A549 (cell line): Measurements from ENCODE around the gene ARPP21. TPM values are rescaled to one million over a fixed set of nuclear protein-coding genes. Genes with fewer than 3 reads are reported as not detected.

Source experiments
- ATAC-seq, 2 experiments: fragments of 200-7000 bp in 1 of 2; fragments of >200 bp in 1 of 2; cut with Nextera tagmentation in 1 of 2; cut with Tn5 transposase in 1 of 2; 3 replicates each; pipeline versions ENCODE4 v1.8.0 to v1.9.1; 2018 to 2020; ENCODE audit warnings: mild to moderate bottlenecking in 1 of 2, moderate library complexity in 1 of 2
- CTCF ChIA-PET: fragments of 300-600 bp; sonication (Branson Sonifier 250); formaldehyde crosslinking; extraction: SDS; loops from one replicate; lab custom pipeline; 2021; ENCODE audit warnings: antibody characterized with exemption, inconsistent platforms; lab: Yijun Ruan, JAX
- POLR2A ChIA-PET: fragments of 350-600 bp; formaldehyde crosslinking; extraction: SDS; loops from one replicate; lab custom pipeline; 2021; ENCODE audit warnings: antibody characterized with exemption, inconsistent platforms; lab: Yijun Ruan, JAX
- DNase-seq, 2 experiments: peaks; one replicate each; pipeline versions ENCODE4 v3.0.0 to v3.0.0-alpha.2; 2011 to 2016; ENCODE audit warnings: low read depth in 1 of 2, low spot score in 1 of 2
- FAIRE-seq: peaks from 2 replicates; lab custom pipeline; 2011; peaks lifted over from hg19 to GRCh38; lab: Jason Lieb, UNC
- H3K27ac ChIP-seq, 2 experiments: fragments of >200 bp; sonication (Bioruptor Twin); formaldehyde crosslinking; 3 replicates each; pipeline ENCODE4 v1.5.1; 2016 to 2017
- H3K4me1 ChIP-seq: fragments of >200 bp; sonication (Bioruptor Twin); formaldehyde crosslinking; 3 replicates; pipeline ENCODE4 v1.6.1; 2016
- H3K4me2 ChIP-seq: fragments of >200 bp; sonication (Bioruptor Twin); formaldehyde crosslinking; 3 replicates; pipeline ENCODE4 v1.6.1; 2016
- H3K4me3 ChIP-seq: fragments of >200 bp; sonication (Bioruptor Twin); formaldehyde crosslinking; 3 replicates; pipeline ENCODE4 v1.5.1; 2016
- H3K9me3 ChIP-seq: fragments of >200 bp; sonication (Bioruptor Twin); formaldehyde crosslinking; 3 replicates; pipeline ENCODE4 v1.6.1; 2016
- BHLHE40 ChIP-seq: IDR thresholded peaks from 2 replicates; pipeline ENCODE4 v1.6.1; 2012; ENCODE audit warnings: low read depth, low read length, inconsistent platforms
- CEBPB ChIP-seq, 2 experiments: fragments of >200 bp in 1 of 2; sonication (Bioruptor Twin) in 1 of 2; formaldehyde crosslinking in 1 of 2; IDR thresholded peaks; 2 replicates each; pipeline ENCODE4 v1.6.1; 2012 to 2016
- CHD4 ChIP-seq: fragments of 200-600 bp; sonication (generic); IDR thresholded peaks from 2 replicates; pipeline ENCODE4 v1.6.1; 2016; ENCODE audit warnings: antibody characterized with exemption, mild to moderate bottlenecking, borderline replicate concordance
- EP300 ChIP-seq, 2 experiments: fragments of >200 bp; sonication (Bioruptor Twin); formaldehyde crosslinking; IDR thresholded peaks; 2 replicates in 1 of 2; 3 replicates in 1 of 2; pipeline ENCODE4 v1.6.1; 2016 to 2017
- FOSB ChIP-seq: fragments of 250-450 bp; sonication (Bioruptor Pico); IDR thresholded peaks from 2 replicates; pipeline ENCODE4 v1.5.0; 2020; ENCODE audit warnings: mild to moderate bottlenecking, moderate library complexity
- FOSL2 ChIP-seq, 2 experiments: fragments of 450-650 bp in 1 of 2; fragments of >200 bp in 1 of 2; sonication (Bioruptor Twin) in 1 of 2; formaldehyde crosslinking; IDR thresholded peaks; 2 replicates each; pipeline versions ENCODE4 v1.5.0 to v1.6.1; 2016 to 2020; ENCODE audit warnings: mild to moderate bottlenecking in 1 of 2, moderate library complexity in 1 of 2
- FOXS1 ChIP-seq: fragments of 250-450 bp; sonication (Bioruptor Pico); IDR thresholded peaks from 2 replicates; pipeline ENCODE4 v1.5.0; 2020; ENCODE audit warnings: mild to moderate bottlenecking, moderate library complexity
- GATA3 ChIP-seq: IDR thresholded peaks from 2 replicates; pipeline ENCODE4 v1.6.1; 2012; ENCODE audit warnings: borderline replicate concordance
- HEYL ChIP-seq: fragments of 250-450 bp; sonication (Bioruptor Pico); IDR thresholded peaks from 2 replicates; pipeline ENCODE4 v1.8.0; 2021; ENCODE audit warnings: mild to moderate bottlenecking, moderate library complexity
- HOXA7 ChIP-seq: fragments of 250-450 bp; sonication (Bioruptor Pico); IDR thresholded peaks from 2 replicates; pipeline ENCODE4 v1.5.0; 2020; ENCODE audit warnings: mild to moderate bottlenecking, moderate library complexity
- HOXB13 ChIP-seq: fragments of 250-450 bp; sonication (Bioruptor Pico); IDR thresholded peaks from 2 replicates; pipeline ENCODE4 v1.5.0; 2020; ENCODE audit warnings: low read depth, mild to moderate bottlenecking, moderate library complexity
- JUN ChIP-seq, 2 experiments: fragments of >200 bp; sonication (Bioruptor Twin); formaldehyde crosslinking; IDR thresholded peaks; 2 replicates in 1 of 2; 3 replicates in 1 of 2; pipeline ENCODE4 v1.6.1; 2016 to 2017
- JUNB ChIP-seq: fragments of >200 bp; sonication (Bioruptor Twin); formaldehyde crosslinking; IDR thresholded peaks from 2 replicates; pipeline ENCODE4 v1.6.1; 2016
- KDM5A ChIP-seq: fragments of 200-600 bp; sonication (generic); IDR thresholded peaks from 2 replicates; pipeline ENCODE4 v1.6.1; 2016; ENCODE audit warnings: antibody characterized with exemption, mild to moderate bottlenecking
- MAFK ChIP-seq: fragments of 450-650 bp; IDR thresholded peaks from 2 replicates; pipeline ENCODE4 v1.6.1; 2014; ENCODE audit not compliant: partially characterized antibody
- MYC ChIP-seq: IDR thresholded peaks from 2 replicates; pipeline ENCODE4 v1.6.1; 2012; ENCODE audit warnings: mild to moderate bottlenecking, inconsistent platforms, low read length, improper control_type of control experiment, borderline replicate concordance
- NR3C1 ChIP-seq: fragments of >200 bp; sonication (Bioruptor Twin); formaldehyde crosslinking; IDR thresholded peaks from 3 replicates; pipeline ENCODE4 v1.6.1; 2017
- POLR2AphosphoS2 ChIP-seq: conservative IDR thresholded peaks from 2 replicates; pipeline ENCODE4 v1.6.1; 2012; ENCODE audit warnings: low read length, improper control_type of control experiment, inconsistent platforms
- RAD21 ChIP-seq, 2 experiments: fragments of >200 bp in 1 of 2; sonication (Bioruptor Twin) in 1 of 2; formaldehyde crosslinking in 1 of 2; IDR thresholded peaks in 1 of 2; conservative IDR thresholded peaks in 1 of 2; 2 replicates in 1 of 2; 3 replicates in 1 of 2; pipeline ENCODE4 v1.6.1; 2012 to 2018; ENCODE audit warnings: inconsistent platforms in 1 of 2
- RFX5 ChIP-seq: fragments of 450-650 bp; IDR thresholded peaks from 2 replicates; pipeline ENCODE4 v1.7.1; 2014; ENCODE audit warnings: antibody characterized with exemption, mild to moderate bottlenecking, moderate library complexity
- RNF2 ChIP-seq: fragments of 200-600 bp; sonication (generic); IDR thresholded peaks from 2 replicates; pipeline ENCODE4 v1.6.1; 2016; ENCODE audit warnings: low read depth, mild to moderate bottlenecking, antibody characterized with exemption, moderate library complexity, borderline replicate concordance
- SMC3 ChIP-seq: fragments of >200 bp; sonication (Bioruptor Twin); formaldehyde crosslinking; IDR thresholded peaks from 3 replicates; pipeline ENCODE4 v1.6.1; 2018; ENCODE audit warnings: inconsistent platforms
- SREBF2 ChIP-seq: fragments of 450-650 bp; IDR thresholded peaks from 2 replicates; pipeline ENCODE4 v1.6.1; 2014; ENCODE audit warnings: mild to moderate bottlenecking, moderate library complexity
- TFCP2L1 ChIP-seq: fragments of 250-450 bp; sonication (Bioruptor Pico); IDR thresholded peaks from 2 replicates; pipeline ENCODE4 v1.5.0; 2021; ENCODE audit warnings: mild to moderate bottlenecking
- TP53 ChIP-seq: fragments of 250-450 bp; sonication (Bioruptor Pico); IDR thresholded peaks from 2 replicates; pipeline ENCODE4 v1.5.0; 2021; ENCODE audit warnings: mild to moderate bottlenecking, moderate library complexity
- ZFP36 ChIP-seq: fragments of 450-650 bp; IDR thresholded peaks from 2 replicates; pipeline ENCODE4 v1.6.1; 2014; ENCODE audit warnings: borderline replicate concordance; ENCODE audit not compliant: partially characterized antibody
- ZNF302 ChIP-seq: fragments of 250-450 bp; sonication (Bioruptor Pico); IDR thresholded peaks from 2 replicates; pipeline ENCODE4 v1.9.0; 2021; ENCODE audit warnings: inconsistent platforms, mild to moderate bottlenecking, moderate library complexity
- WGBS: methylation state at CpG from one replicate; pipeline ENCODE4 v1.1.6; 2017; ENCODE audit errors: missing lambda C conversion rate; 5-methylcytosine and 5-hydroxymethylcytosine counted together
- polyA plus RNA-seq, 4 experiments: library from polyadenylated mRNA; depleted of rRNA in 3 of 4; stranded (reverse); fragments of >200 nt; fragmentation: RNase III in 1 of 4; extraction: RNeasy Plus Mini Kit Qiagen cat#74134 plus additional on column Dnase treatment in 1 of 4; gene quantifications; 2 replicates in 3 of 4; 3 replicates in 1 of 4; pipeline ENCODE4 v1.2.3, GENCODE V29; 2011 to 2017
- TF ChIP-seq, protein P1 (sequence below): fragments of 450-650 bp; IDR thresholded peaks from 2 replicates; pipeline ENCODE4 v1.6.1; 2014; ENCODE audit warnings: antibody characterized with exemption
- TF ChIP-seq, protein P2 (sequence below): fragments of 250-450 bp; sonication (Bioruptor Pico); IDR thresholded peaks from 2 replicates; pipeline ENCODE4 v1.5.0; 2021; ENCODE audit warnings: mild to moderate bottlenecking, moderate library complexity, borderline replicate concordance
- TF ChIP-seq, protein P3 (sequence below): IDR thresholded peaks from 2 replicates; pipeline ENCODE4 v1.6.1; 2012
- TF ChIP-seq, protein P4 (sequence below): fragments of >200 bp; sonication (Bioruptor Twin); formaldehyde crosslinking; IDR thresholded peaks from 2 replicates; pipeline ENCODE4 v1.6.1; 2016

The ARPP21 gene
- polyA plus RNA-seq, 2 of the 4 experiments (the other 2 are of a cell fraction), result 0.03 TPM; not detected in 1

DNA sequence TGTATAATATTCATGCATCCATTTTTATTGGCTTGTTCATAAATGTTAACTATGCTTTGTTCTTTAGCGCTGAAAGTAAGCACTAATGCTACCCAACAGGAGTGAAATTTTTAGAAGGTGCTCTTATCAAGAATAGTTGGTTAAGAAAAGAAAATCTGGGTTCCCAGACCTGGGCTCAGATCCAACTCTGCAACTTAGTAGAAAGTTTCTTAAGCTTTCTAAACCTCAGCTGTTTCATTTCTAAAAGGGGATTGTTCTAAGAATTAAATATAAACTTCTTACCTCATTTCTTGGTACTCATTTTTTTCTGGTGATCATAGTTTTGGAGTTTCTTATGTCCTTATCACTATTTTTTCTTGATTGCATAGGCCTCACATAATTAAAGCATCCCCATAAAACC lies 12.1 kb downstream of the ARPP21 start:
- Histone ChIP-seq H3K4me2 (peak overlapping the region; percentile 29), H3K4me1 (peaks cover 30% of the 10 kb centered on the region), H3K4me3 (no peak overlapping the region), H3K9me3 (no peaks in the 10 kb centered on the region), H3K27ac (peak overlapping the region; percentile 42 to 57; a peak in 4 of 6 replicates)
- POLR2A ChIA-PET, result no interaction called here
- 97% methylated on average over 1 of the region's 1 CpG for WGBS
- ATAC-seq, result no peak
- TF ChIP-seq NR3C1, result no peak
- TF ChIP-seq EP300 (IDR thresholded peaks at IDR 0.05), result no peak
- TF ChIP-seq, protein P1, sequence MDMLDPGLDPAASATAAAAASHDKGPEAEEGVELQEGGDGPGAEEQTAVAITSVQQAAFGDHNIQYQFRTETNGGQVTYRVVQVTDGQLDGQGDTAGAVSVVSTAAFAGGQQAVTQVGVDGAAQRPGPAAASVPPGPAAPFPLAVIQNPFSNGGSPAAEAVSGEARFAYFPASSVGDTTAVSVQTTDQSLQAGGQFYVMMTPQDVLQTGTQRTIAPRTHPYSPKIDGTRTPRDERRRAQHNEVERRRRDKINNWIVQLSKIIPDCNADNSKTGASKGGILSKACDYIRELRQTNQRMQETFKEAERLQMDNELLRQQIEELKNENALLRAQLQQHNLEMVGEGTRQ, result no peak
- TF ChIP-seq KDM5A, result no peak
- no peak for TF ChIP-seq JUNB
- TF ChIP-seq FOSB (CRISPR knock-in tag), result no peak
- TF ChIP-seq, protein P2, sequence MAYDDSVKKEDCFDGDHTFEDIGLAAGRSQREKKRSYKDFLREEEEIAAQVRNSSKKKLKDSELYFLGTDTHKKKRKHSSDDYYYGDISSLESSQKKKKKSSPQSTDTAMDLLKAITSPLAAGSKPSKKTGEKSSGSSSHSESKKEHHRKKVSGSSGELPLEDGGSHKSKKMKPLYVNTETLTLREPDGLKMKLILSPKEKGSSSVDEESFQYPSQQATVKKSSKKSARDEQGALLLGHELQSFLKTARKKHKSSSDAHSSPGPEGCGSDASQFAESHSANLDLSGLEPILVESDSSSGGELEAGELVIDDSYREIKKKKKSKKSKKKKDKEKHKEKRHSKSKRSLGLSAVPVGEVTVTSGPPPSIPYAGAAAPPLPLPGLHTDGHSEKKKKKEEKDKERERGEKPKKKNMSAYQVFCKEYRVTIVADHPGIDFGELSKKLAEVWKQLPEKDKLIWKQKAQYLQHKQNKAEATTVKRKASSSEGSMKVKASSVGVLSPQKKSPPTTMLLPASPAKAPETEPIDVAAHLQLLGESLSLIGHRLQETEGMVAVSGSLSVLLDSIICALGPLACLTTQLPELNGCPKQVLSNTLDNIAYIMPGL, result no peak
- TF ChIP-seq POLR2AphosphoS2, result no peak
- no peak for TF ChIP-seq HOXB13
- TF ChIP-seq HEYL, result no peak
- no peak for TF ChIP-seq CHD4
- TF ChIP-seq ZNF302 (CRISPR knock-in tag), result no peak
- no peak for DNase-seq
- CTCF ChIA-PET, result interaction anchor here (0.8 to 1.0 kb wide), 2 partner anchors 257 to 1735 kb away, joined by 3 read pairs; no protein-coding TSS in a partner anchor
- no peak for FAIRE-seq

DNA sequence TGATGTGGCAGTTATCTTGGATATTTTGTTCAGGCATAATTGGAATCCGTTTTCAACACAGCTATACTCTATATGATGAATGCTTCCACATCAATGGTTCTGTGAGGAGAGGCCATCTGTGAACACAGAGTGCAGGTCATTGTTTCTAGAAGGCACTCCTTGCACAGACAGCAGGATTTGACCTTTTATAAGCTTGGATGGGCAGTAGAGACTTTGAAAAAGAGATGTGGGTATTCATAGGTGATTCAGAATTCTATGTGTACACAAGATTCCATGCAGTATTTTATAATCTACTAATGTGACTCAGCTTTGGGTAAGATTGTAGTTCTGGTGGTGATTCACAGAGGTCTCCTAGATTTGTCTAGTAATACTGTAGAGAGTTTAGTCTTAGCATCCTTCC lies 12.5 kb downstream of the ARPP21 start:
- Histone ChIP-seq H3K4me3 (no peak overlapping the region), H3K27ac (peak overlapping the region; percentile 42 to 57; a peak in 4 of 6 replicates), H3K9me3 (no peaks in the 10 kb centered on the region), H3K4me1 (peaks cover 30% of the 10 kb centered on the region), H3K4me2 (peak overlapping the region; percentile 29)
- ATAC-seq, result peak; percentile 98 to 99
- POLR2A ChIA-PET, result no interaction called here
- WGBS, result 0% methylated on average over 1 of the region's 1 CpG
- DNase-seq, result peak; percentile 21 to 49
- CTCF ChIA-PET, result interaction anchor here (0.7 to 1.0 kb wide), 3 partner anchors 70 to 1736 kb away, joined by 3 read pairs; no protein-coding TSS in a partner anchor
- FAIRE-seq, result no peak
- TF ChIP-seq RFX5 (no peak), JUN (IDR thresholded peaks at IDR 0.05) (0 out of 5 replicates have a peak, but pooled peaks have one; percentile 24 to 36), ZNF302 (CRISPR knock-in tag) (no peak), ZFP36 (no peak), CEBPB (IDR thresholded peaks at IDR 0.05) (0 out of 4 replicates have a peak, but pooled peaks of 1 of the 2 experiments have one; percentile 21), MYC (no peak), FOSL2 (IDR thresholded peaks at IDR 0.05) (peak; percentile 86), FOSL2 (CRISPR knock-in tag; IDR thresholded peaks at IDR 0.05) (peak; percentile 73), SREBF2 (no peak), SMC3 (no peak), MAFK (no peak), GATA3 (peak; percentile 38; the same call in 1 of the 2 replicates), BHLHE40 (no peak), FOXS1 (CRISPR knock-in tag) (no peak), HOXA7 (CRISPR knock-in tag) (no peak), RAD21 (conservative IDR thresholded peaks at IDR 0.05 in 1 of 2, IDR thresholded peaks at IDR 0.05 in 1 of 2) (no peak; a peak in 1 of 5 replicates), KDM5A (no peak), TFCP2L1 (CRISPR knock-in tag) (no peak), RNF2 (no peak), TP53 (CRISPR knock-in tag) (no peak)
- TF ChIP-seq, protein P3, sequence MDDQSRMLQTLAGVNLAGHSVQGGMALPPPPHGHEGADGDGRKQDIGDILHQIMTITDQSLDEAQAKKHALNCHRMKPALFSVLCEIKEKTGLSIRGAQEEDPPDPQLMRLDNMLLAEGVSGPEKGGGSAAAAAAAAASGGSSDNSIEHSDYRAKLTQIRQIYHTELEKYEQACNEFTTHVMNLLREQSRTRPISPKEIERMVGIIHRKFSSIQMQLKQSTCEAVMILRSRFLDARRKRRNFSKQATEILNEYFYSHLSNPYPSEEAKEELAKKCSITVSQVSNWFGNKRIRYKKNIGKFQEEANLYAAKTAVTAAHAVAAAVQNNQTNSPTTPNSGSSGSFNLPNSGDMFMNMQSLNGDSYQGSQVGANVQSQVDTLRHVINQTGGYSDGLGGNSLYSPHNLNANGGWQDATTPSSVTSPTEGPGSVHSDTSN, result no peak
- TF ChIP-seq, protein P1, result no peak
- TF ChIP-seq, protein P2, result no peak
- TF ChIP-seq, protein P4, sequence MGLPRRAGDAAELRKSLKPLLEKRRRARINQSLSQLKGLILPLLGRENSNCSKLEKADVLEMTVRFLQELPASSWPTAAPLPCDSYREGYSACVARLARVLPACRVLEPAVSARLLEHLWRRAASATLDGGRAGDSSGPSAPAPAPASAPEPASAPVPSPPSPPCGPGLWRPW, result no peak
